ENCODE results near the gene PDP2.
A peak's percentile ranks its signal among the peaks of the same experiment; 100 is the strongest.

The PDP2 gene

DNA sequence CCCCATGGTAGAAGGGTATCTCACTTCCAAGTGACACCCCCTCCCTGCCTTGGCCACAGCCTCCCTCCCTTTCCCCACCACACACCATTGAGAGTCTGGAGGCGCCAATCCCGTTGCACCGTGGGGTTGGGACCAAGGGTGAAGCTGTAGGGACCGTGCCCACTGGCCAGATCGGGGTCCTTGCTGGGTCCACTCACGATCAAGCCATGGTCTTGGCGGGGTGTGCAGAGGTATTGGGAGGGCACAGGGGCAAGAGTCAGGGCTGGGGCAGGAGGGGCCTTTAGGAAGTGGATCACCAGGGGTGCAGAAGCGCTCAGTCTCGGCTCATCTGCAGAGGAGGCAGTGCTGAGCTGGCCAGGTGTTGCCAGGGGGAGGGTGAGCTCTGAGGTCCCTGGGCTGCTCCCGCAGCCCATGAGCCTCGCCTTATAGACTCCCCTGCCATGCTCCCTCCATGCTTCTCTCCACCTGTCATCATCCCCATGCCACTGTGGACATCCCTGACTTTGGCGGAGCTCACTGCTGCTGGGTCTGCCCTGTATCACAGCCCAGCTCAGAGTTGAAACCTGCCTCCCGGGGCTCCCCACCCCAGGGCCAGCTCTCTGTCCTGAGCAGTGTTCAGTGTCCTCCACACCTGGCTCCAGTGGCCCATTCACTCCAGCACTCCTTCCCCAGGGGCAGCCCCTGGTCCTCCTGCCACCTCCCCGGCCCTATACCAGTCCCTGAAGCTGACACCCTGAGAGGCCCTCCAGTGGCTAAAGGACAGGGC is 30.0 kb downstream of the PDP2 start:
- Mint-ChIP-seq H3K4me3 (no peak overlapping the region), H3K36me3 (ENCODE audit: low read depth) (no peaks in the 10 kb centered on the region), H3K27ac (no peak overlapping the region), H3K9me3 (no peaks in the 10 kb centered on the region), H3K4me1 (peaks cover 6% of the 10 kb centered on the region), H3K27me3 (no peaks in the 10 kb centered on the region)
- ATAC-seq, result no peak
- DNase-seq, result no peak

DNA sequence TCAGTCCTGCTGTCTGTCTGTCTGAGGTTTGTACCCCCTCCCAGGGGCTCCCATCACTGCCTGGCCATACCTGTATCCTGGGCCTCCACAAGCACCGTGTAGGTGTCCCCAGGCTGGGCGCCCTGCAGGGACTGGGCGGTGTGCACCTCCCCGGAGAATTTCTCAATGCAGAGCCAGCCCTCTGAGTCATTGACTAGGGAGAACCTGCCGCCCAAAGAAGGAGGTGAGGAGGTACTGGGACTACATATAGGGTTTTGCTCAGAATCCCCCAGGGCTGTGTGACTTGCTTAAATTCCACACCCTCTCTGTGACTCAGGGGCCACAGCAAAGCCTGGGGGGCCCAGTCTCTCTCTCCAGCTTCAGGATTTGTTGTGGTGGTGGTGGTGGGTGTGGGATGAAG is 30.8 kb downstream of the PDP2 start:
- ATAC-seq (peak; percentile 60), DNase-seq (peak; percentile 13)
- Mint-ChIP-seq H3K27me3 (no peaks in the 10 kb centered on the region), H3K27ac (no peak overlapping the region), H3K9me3 (no peaks in the 10 kb centered on the region), H3K36me3 (ENCODE audit: low read depth) (no peaks in the 10 kb centered on the region), H3K4me3 (no peak overlapping the region), H3K4me1 (peaks cover 4% of the 10 kb centered on the region)

DNA sequence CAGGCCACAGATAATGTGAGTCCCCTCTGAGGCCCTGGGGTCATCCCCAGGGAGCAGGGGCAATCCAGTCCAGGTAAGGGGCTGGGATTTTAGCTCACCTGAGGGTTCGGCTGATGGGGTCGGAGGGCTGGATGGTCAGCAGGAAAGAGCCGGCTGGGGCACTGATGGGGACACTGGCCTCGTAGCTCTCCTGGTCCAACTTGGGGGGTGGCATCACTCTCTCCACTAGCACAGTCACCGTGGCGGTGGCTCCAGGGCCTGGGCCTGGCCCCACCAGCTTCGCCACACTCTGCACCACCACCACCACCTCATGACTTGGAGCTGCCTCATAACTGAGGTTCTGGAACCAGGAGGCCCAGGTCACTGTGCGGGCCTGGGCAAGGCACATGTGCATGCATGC is 31.5 kb downstream of the PDP2 start:
- Mint-ChIP-seq H3K4me3 (no peak overlapping the region), H3K27ac (no peak overlapping the region), H3K9me3 (no peaks in the 10 kb centered on the region), H3K4me1 (peaks cover 1% of the 10 kb centered on the region), H3K27me3 (no peaks in the 10 kb centered on the region), H3K36me3 (ENCODE audit: low read depth) (no peaks in the 10 kb centered on the region)
- DNase-seq, result no peak
- no peak for ATAC-seq

DNA sequence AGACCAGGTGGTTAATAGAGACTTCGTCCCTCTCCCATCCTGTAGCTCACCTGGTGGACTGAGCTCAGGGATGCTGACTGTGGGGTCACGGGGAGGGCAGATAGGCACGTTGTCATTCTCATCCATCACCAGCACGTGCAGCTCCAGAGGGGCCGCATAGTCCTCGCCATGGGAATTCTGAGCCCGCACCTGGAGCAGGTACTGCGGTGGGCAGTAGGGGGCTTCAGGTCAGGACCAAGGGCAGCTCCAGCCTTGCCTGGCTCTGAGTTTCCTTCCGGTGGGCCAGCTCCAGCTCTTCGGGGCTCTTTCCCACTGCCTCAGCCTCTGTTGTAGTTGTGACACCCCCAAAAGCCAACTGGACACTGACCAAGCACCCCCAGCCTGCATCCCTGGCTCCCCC is 32.8 kb downstream of the PDP2 start:
- no peaks in the 10 kb centered on the region for H3K9me3 Mint-ChIP-seq
- H3K27me3 Mint-ChIP-seq, result no peaks in the 10 kb centered on the region
- DNase-seq (no peak), ATAC-seq (no peak)
- H3K36me3 Mint-ChIP-seq (ENCODE audit: low read depth), result no peaks in the 10 kb centered on the region
- H3K4me3 Mint-ChIP-seq, result no peak overlapping the region
- H3K4me1 Mint-ChIP-seq, result peaks cover 1% of the 10 kb centered on the region
- no peak overlapping the region for H3K27ac Mint-ChIP-seq

DNA sequence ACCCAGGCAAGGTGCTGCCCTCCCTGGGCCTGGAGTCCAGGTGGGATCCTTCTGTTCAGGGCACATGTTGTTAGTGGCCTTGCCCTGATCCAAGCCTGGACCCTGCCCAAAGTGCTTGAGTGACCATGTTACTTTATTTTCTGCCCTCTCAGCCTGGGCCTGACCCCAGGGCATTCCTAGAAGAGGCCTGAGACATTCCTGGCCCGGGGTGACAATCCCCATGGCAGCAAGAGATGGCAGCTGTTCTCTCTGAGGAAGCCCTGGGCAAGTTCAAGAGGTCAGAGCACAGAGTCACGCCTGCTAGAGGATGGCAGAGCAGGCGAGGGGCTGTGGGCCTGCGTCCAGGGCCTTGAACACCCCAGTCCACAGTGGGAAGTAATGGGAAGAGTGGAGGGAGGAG is 33.4 kb downstream of the PDP2 start:
- Mint-ChIP-seq H3K9me3 (no peaks in the 10 kb centered on the region), H3K4me3 (no peak overlapping the region), H3K4me1 (peaks cover 1% of the 10 kb centered on the region), H3K36me3 (ENCODE audit: low read depth) (no peaks in the 10 kb centered on the region), H3K27ac (no peak overlapping the region), H3K27me3 (no peaks in the 10 kb centered on the region)
- ATAC-seq, result no peak
- no peak for DNase-seq

DNA sequence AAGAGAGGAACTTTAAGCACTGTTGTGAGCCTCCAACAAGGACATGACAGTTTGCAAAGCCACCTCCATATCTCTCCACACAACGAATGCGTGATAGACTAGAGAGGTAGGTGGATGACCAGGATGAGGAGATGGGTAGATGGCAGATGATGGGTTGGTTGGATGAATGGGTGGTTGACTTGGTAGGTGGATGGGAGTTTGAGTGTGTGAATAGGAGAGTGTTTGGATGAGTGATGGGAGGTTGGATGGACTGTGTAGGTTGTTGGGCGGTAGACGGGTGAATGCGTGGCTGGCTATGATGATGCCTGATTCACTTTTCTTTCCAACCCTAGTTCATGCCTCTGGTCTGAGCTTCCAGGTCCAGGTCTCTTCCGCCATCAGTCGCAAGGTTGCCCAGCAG is 34.2 kb downstream of the PDP2 start:
- no peak overlapping the region for H3K4me3 Mint-ChIP-seq
- DNase-seq, result no peak
- no peaks in the 10 kb centered on the region for H3K9me3 Mint-ChIP-seq
- H3K36me3 Mint-ChIP-seq (ENCODE audit: low read depth), result no peaks in the 10 kb centered on the region
- no peak overlapping the region for H3K27ac Mint-ChIP-seq
- no peaks in the 10 kb centered on the region for H3K27me3 Mint-ChIP-seq
- no peak for ATAC-seq
- peaks cover 1% of the 10 kb centered on the region for H3K4me1 Mint-ChIP-seq

DNA sequence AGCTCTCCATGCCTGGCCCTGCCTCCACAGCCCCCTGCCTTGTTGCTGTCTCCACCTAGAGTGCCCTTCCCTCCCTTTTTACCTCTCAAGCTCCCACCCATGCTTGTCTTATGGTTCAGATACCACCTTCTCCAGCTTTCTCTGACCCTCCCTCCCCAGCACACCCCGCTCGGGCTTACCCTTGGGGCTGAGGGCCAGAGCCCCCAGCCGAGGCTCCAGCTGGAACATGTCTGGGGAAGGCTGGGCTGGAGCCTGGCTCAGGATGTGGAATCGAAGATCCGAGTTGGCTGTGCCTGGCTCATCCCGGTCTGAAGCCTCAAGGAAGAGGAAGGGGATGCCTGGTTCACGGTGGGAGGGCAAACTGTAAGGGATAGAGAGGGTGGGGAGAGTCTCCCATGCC is 34.7 kb downstream of the PDP2 start:
- DNase-seq, result no peak
- no peaks in the 10 kb centered on the region for H3K36me3 Mint-ChIP-seq (ENCODE audit: low read depth)
- H3K4me1 Mint-ChIP-seq, result peaks cover 1% of the 10 kb centered on the region
- H3K27me3 Mint-ChIP-seq, result no peaks in the 10 kb centered on the region
- H3K4me3 Mint-ChIP-seq, result no peak overlapping the region
- H3K27ac Mint-ChIP-seq, result no peak overlapping the region
- no peak for ATAC-seq
- H3K9me3 Mint-ChIP-seq, result no peaks in the 10 kb centered on the region

DNA sequence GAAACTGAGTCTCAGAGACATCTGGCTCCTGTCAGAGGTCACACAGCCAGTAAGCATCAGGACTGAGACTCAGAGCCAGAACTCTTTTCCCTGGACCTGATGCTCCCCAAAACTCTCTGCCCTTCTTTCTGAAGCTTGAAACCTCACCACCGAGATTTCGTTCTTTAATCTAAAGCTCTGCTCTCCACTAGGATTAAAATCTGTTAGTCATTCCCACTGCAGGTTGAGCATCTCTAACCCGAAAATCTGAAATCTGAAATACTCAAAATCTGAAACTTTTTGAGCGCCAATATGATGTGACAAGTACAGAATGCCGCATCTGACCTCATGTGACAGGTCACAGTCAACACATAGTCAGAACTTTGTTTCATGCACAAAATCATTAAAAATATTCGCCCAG is 36.2 kb downstream of the PDP2 start:
- ATAC-seq, result no peak
- Mint-ChIP-seq H3K27me3 (peaks cover 7% of the 10 kb centered on the region), H3K4me3 (no peak overlapping the region), H3K4me1 (peaks cover 1% of the 10 kb centered on the region), H3K9me3 (no peaks in the 10 kb centered on the region), H3K27ac (no peak overlapping the region), H3K36me3 (ENCODE audit: low read depth) (no peaks in the 10 kb centered on the region)
- no peak for DNase-seq

DNA sequence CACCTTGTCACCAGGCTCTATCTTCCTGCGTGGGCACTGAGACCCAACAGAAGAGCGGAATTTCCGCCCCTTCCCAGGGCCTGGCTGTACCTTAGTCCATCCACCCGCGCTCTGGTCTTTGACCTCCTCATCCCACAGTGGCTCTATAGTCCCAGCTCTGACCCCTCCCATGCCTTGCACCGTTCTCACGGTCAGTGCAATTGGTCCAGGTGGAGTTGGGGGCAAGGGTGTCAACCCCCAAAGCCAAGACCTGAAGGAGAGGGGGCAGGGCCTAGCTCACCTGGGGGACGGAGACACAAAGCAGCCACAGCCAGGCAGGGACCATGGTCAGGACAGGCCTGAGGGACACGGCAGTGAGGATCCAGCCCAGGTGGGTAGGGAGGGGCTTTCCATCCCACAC is 37.4 kb downstream of the PDP2 start:
- H3K27ac Mint-ChIP-seq, result no peak overlapping the region
- no peak for DNase-seq
- no peaks in the 10 kb centered on the region for H3K4me1 Mint-ChIP-seq
- H3K27me3 Mint-ChIP-seq, result peaks cover 8% of the 10 kb centered on the region
- no peaks in the 10 kb centered on the region for H3K9me3 Mint-ChIP-seq
- H3K36me3 Mint-ChIP-seq (ENCODE audit: low read depth), result no peaks in the 10 kb centered on the region
- H3K4me3 Mint-ChIP-seq, result no peak overlapping the region
- ATAC-seq, result no peak

DNA sequence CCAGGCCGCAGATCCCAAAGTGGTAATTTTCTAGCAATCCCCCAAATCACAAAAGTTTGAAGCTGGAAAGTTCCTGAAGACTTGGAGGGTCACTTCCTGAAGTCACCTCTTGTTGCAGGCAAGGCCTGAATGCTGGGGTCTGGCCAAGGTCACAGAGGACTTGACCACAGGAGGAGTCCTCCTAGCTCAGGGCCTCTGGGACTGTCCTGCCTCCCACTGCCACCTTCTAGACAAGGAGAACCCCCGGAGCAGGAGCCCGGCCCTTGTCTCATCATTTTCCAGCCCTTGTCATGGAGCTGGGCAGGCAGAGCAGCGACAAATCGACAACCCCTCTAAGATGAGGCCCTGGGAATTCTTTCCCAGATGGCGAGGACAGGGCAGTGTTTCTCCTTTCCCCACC is 38.0 kb downstream of the PDP2 start:
- ATAC-seq (no peak), DNase-seq (no peak)
- no peaks in the 10 kb centered on the region for H3K4me1 Mint-ChIP-seq
- no peak overlapping the region for H3K27ac Mint-ChIP-seq
- no peaks in the 10 kb centered on the region for H3K36me3 Mint-ChIP-seq (ENCODE audit: low read depth)
- H3K9me3 Mint-ChIP-seq, result no peaks in the 10 kb centered on the region
- peaks cover 14% of the 10 kb centered on the region for H3K27me3 Mint-ChIP-seq
- H3K4me3 Mint-ChIP-seq, result no peak overlapping the region

DNA sequence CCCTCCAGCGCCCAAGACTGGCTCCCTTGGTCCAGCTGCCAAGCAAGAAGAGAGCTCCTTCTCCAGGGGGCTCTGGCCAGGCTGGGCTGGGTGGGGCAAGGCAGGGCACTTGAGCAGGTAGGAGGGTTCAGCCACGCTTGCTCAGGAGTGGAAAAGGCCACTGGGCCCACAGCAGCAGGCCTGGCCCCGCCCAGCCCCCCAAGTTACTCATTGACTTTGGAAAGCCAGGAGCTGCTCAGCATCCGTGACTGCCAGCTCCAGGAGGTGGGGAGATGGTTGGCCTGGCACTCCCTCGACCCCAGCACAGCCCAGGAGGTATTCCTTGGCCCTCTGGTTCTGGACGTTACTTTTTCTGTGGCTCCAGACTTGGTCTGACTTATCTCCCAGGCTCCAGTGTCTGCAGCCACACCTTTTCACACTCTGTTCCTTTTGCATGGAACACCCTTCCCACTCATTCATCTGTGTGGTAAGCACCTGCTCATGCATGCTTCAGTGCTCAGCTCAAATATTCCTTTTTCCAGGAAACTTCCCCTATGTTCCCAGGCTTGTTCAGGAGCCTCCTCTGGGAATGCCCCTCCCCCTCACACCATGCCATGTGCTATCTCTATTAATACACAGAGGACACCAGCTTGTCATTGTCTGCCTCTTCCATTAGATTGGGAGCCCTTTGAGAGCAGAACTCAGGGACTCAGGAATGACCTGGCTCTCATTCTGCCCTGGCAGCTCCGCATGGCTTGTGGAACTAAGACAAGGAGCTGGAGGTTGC is 38.7 kb downstream of the PDP2 start, which contains the start of gene CDH16:
Gene CDH16 (minus strand): TSS at position 83 of the 766 bp plus-strand sequence. CDS start 820 bp downstream, outside the sequence.
- no peak within 1 kb of the TSS for H3K4me3 Mint-ChIP-seq
- ATAC-seq (no peak), DNase-seq (no peak)
- peaks cover 20% of the 10 kb centered on the region for H3K27me3 Mint-ChIP-seq
- H3K4me1 Mint-ChIP-seq, result no peaks in the 10 kb centered on the region
- no peak within 1 kb of the TSS for H3K27ac Mint-ChIP-seq
- H3K9me3 Mint-ChIP-seq, result no peaks in the 10 kb centered on the region
- H3K36me3 Mint-ChIP-seq (ENCODE audit: low read depth), result no peaks in the 10 kb centered on the region

DNA sequence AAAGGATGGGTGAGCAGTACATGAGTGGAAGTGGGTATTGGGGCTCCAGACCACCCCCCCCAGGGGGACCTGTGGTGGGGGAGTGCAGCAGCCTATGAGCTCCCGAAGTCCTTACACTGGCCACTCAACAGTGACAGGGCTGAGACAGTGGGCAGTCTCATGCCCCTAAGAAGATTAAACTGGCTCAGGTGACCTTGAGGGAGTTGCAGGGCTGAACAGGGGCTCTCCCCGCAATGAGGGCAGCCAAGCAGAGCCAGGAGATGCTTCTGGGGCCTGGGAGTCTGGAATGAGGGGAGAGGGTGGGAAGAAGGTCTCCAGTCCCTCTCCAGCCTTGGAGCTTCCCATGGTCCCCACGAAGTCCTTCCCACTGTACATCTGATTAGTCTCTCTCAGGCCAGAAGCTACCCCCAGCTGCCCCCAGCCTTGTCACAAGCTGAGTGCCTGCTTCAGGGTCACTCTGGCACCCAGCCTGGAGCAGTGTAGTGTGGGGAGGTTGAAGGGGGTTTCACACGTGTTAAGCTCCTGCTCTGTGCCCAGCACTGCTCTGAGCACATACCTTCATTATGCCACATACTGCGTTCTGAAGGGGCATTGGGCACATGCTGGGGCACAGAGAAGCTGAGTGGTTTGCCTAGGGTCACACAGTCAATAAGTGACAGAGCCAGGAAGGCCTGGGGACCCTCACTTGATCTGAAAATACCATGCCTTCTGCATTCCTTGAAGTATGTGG is 39.4 kb downstream of the PDP2 start:
- H3K36me3 Mint-ChIP-seq (ENCODE audit: low read depth), result no peaks in the 10 kb centered on the region
- no peak overlapping the region for H3K4me3 Mint-ChIP-seq
- H3K27me3 Mint-ChIP-seq, result peaks cover 25% of the 10 kb centered on the region
- no peaks in the 10 kb centered on the region for H3K9me3 Mint-ChIP-seq
- no peak for ATAC-seq
- no peak overlapping the region for H3K27ac Mint-ChIP-seq
- no peaks in the 10 kb centered on the region for H3K4me1 Mint-ChIP-seq
- DNase-seq, result no peak

DNA sequence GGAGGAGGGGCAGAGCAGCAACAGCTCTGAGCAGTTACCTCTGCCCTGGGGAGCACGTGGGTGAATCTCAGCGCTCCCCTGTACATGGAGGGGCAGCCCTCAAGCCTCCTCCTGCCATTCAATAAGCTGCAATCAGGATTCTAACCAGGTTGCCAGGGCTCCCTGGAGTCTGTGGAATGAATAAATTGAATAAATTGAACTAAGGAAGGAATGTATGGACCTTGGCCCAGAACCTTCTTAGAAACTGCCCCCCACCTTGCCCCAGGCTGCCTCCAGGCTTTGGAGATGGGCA is 39.9 kb downstream of the PDP2 start:
- peaks cover under 1% of the 10 kb centered on the region for H3K4me1 Mint-ChIP-seq
- DNase-seq, result no peak
- H3K27me3 Mint-ChIP-seq, result peaks cover 26% of the 10 kb centered on the region
- no peak overlapping the region for H3K4me3 Mint-ChIP-seq
- no peaks in the 10 kb centered on the region for H3K36me3 Mint-ChIP-seq (ENCODE audit: low read depth)
- ATAC-seq, result no peak
- H3K9me3 Mint-ChIP-seq, result no peaks in the 10 kb centered on the region
- no peak overlapping the region for H3K27ac Mint-ChIP-seq

DNA sequence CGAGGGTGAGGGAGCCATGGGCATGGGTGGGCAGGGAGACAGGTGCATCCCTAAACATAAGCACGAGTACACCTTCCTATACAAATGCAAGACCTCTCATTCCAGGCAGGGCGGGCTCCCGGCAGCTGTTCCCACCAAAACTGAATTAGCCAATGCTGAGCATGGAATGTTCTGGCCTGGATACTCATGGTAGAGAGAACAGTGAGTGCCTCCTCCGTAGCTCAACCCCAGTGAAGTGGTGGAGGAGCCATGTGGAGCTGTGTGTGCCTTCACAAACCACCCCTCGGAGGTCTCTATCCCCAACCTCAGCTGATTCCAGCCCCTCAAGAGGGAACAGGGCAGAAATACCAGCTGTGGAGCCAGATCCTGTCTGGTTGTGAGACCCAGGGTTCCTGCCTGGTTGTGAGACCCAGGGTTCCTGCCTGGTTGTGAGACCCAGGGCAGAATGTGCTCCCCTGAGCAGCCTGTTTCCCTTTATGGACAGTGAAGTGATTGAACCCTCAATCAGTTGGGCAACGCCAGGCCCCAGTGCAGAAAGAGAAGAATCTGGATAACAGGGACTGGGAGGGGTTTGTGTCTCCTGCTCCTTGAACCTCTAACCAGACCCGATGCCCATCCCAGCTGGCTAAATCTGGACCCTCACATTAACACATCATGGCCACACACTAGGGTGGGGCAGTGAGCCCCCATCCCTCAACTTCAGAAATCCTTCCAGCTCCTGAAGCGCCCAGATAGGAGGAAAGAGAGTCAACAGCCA is 40.8 kb downstream of the PDP2 start:
- Mint-ChIP-seq H3K27ac (no peak overlapping the region), H3K4me1 (peaks cover 7% of the 10 kb centered on the region), H3K4me3 (no peak overlapping the region), H3K36me3 (ENCODE audit: low read depth) (no peaks in the 10 kb centered on the region), H3K9me3 (no peaks in the 10 kb centered on the region), H3K27me3 (peaks cover 34% of the 10 kb centered on the region)
- DNase-seq (no peak), ATAC-seq (no peak)
